ENCODE results near the gene PGP. TPM values are rescaled to one million over a fixed set of nuclear protein-coding genes. Genes with fewer than 3 reads are reported as not detected.

PGP gene
- total RNA-seq, 1 donor from 2014 or later = 30.6 TPM

DNA sequence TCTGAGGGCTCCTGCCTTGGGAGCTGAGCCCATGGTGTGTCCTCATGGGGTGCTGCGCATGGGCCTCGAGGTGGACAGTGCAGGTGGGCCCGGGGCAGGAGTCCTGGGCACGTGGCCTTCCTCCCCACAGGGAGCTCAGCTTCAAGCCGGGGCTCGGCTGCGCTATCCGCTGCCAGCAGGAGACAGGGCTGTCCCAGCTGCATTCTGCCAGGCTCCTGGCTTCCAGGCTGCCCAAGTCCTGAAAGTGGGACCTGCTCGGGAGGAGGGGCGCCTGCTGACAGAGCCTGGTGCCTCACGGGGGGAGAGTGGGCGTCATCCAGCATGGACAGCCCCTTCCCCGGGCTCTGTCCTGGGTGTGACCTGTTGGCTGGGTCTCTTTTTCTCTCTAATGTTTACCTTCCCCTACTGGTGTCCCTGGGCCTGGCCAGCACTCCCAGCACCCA, 51.9 kb downstream of the PGP start:
- Mint-ChIP-seq H3K4me3 (ENCODE audit: low read depth) (no peak overlapping the region), H3K36me3 (ENCODE audit: insufficient read depth) (peaks cover 2% of the 10 kb centered on the region), H3K4me1 (ENCODE audit: low read depth) (peaks cover 4% of the 10 kb centered on the region), H3K27ac (no peak overlapping the region), H3K9me3 (ENCODE audit: low read depth) (no peaks in the 10 kb centered on the region), H3K27me3 (no peaks in the 10 kb centered on the region)
- DNase-seq (ENCODE audit: low spot score, unreplicated experiment) = no peak
- no peak for TF ChIP-seq CTCF (IDR thresholded peaks at IDR 0.05; ENCODE audit: unreplicated experiment)

DNA sequence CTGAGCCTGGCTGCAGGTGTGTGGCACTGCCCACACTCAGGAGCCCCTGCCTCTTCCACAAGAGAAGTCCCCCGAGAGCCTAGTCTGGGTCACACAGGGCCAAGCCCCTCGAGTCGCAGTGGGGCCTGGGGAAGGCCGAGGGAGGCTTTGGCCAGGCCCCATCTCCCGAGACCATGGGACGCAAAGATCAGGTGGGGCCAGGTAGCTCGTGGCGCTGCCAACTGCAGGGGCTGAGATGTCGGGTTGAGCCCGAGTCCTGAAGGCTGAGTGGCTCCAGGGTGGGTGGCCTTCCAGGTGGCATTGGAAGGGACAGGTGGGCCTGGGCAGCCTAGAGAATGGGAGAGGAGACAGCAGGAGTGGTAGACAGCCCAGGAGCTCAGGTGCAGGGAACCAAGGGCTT, 52.7 kb downstream of the PGP start:
- Mint-ChIP-seq H3K27ac (peak overlapping the region; percentile 56), H3K9me3 (ENCODE audit: low read depth) (no peaks in the 10 kb centered on the region), H3K4me1 (ENCODE audit: low read depth) (peaks cover 12% of the 10 kb centered on the region), H3K4me3 (ENCODE audit: low read depth) (no peak overlapping the region), H3K27me3 (no peaks in the 10 kb centered on the region), H3K36me3 (ENCODE audit: insufficient read depth) (peaks cover 2% of the 10 kb centered on the region)
- TF ChIP-seq CTCF (IDR thresholded peaks at IDR 0.05; ENCODE audit: unreplicated experiment) = no peak
- DNase-seq (ENCODE audit: low spot score, unreplicated experiment) = no peak

Other genes starting within 250 kb of the PGP start
- gene RNF151, start 248.0 kb downstream of the PGP start, total RNA-seq = not detected in 2 replicates
- 30.8 and 32.2 TPM in 2 replicates for gene TBL3, start 242.8 kb downstream of the PGP start, total RNA-seq
- 0.93 and 1.5 TPM in 2 replicates for gene NOXO1, start 233.4 kb downstream of the PGP start, total RNA-seq
- gene GFER, start 230.6 kb downstream of the PGP start, total RNA-seq = 27.1 and 32.9 TPM in 2 replicates
- 3.0 and 3.3 TPM in 2 replicates for gene SYNGR3, start 224.9 kb downstream of the PGP start, total RNA-seq
- 41.5 and 43.6 TPM in 2 replicates for gene ZNF598, start 205.0 kb downstream of the PGP start, total RNA-seq
- gene NPW, start 195.1 kb downstream of the PGP start, total RNA-seq = 5.0 and 5.3 TPM in 2 replicates
- 8.4 and 10.3 TPM in 2 replicates for gene NHERF2, start 187.9 kb downstream of the PGP start, total RNA-seq
- gene NTHL1, start 167.0 kb downstream of the PGP start, total RNA-seq = 24.2 and 28.1 TPM in 2 replicates
- 241 and 253 TPM in 2 replicates for gene TSC2, start 166.9 kb downstream of the PGP start, total RNA-seq
- gene PKD1, start 78.9 kb downstream of the PGP start, total RNA-seq = 96.2 and 97.8 TPM in 2 replicates
- gene RAB26, start 66.2 kb downstream of the PGP start, total RNA-seq = 20.4 and 23.3 TPM in 2 replicates
- 79.6 and 85.2 TPM in 2 replicates for gene TRAF7, start 59.1 kb downstream of the PGP start, total RNA-seq
- 12.7 and 13.1 TPM in 2 replicates for gene CASKIN1, start 18.2 kb downstream of the PGP start, total RNA-seq
- 51.5 TPM in 2 replicates for gene MLST8, start 9.4 kb downstream of the PGP start, total RNA-seq
- 22.5 and 24.6 TPM in 2 replicates for gene BRICD5, start 4.0 kb downstream of the PGP start, total RNA-seq
- gene E4F1, start 8.8 kb upstream of the PGP start, total RNA-seq = 30.9 and 33.7 TPM in 2 replicates
- gene DNASE1L2, start 21.6 kb upstream of the PGP start, total RNA-seq = 1.7 and 2.1 TPM in 2 replicates
- gene ECI1, start 36.7 kb upstream of the PGP start, total RNA-seq = 69.2 and 72.6 TPM in 2 replicates
- gene RNPS1, start 53.3 kb upstream of the PGP start, total RNA-seq = 231 and 237 TPM in 2 replicates
- 6.9 and 7.6 TPM in 2 replicates for gene ABCA3, start 125.9 kb upstream of the PGP start, total RNA-seq
- 26.5 and 27.8 TPM in 2 replicates for gene CCNF, start 214.6 kb upstream of the PGP start, total RNA-seq
- gene TEDC2, start 245.3 kb upstream of the PGP start, total RNA-seq = 27.4 and 32.2 TPM in 2 replicates

Measured in progenitor cell of endocrine pancreas (in vitro differentiated cells).